ENCODE results near the gene CDC6.

DNA sequence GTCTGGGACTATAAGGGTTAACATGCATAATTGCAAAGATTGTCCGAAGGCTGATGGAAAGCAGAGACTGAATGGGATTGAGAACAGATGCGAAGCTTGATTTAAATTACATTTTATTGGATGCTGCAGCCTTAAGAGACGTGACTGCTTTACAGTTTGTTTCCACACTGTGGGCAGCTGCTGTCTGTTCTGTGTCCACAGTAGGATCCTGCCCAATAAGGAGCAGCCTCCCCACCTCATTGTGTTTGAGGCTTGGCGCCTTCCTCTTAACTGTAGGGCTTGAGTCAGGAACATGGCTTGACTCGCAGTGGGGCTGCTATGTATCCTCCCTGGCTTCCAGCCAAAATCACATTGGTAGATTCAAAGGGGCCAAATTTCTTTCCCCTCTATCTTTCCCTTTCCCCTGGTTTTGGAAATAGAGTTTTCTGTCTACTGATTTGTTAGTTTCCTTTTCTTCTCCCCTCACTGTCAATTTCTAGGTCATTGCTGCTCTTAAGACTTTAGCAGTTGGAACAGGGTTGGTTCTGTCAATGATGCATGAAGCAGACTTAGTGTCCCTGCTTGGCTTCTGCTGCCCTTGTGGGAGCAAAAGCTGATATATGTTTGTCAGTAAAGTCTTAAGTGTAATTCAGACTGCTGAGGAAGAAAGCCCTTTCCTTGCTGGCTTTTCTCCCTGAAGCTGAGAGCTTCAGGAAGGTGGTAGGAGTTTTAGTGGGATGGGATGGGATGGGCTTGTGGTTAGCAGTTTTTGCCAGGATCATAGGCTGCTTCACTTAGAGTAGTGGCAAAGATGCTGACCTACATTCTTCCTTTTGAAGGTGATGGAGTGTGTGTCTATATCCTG is 16.3 kb downstream of the CDC6 start:
- TF ChIP-seq, protein P1, sequence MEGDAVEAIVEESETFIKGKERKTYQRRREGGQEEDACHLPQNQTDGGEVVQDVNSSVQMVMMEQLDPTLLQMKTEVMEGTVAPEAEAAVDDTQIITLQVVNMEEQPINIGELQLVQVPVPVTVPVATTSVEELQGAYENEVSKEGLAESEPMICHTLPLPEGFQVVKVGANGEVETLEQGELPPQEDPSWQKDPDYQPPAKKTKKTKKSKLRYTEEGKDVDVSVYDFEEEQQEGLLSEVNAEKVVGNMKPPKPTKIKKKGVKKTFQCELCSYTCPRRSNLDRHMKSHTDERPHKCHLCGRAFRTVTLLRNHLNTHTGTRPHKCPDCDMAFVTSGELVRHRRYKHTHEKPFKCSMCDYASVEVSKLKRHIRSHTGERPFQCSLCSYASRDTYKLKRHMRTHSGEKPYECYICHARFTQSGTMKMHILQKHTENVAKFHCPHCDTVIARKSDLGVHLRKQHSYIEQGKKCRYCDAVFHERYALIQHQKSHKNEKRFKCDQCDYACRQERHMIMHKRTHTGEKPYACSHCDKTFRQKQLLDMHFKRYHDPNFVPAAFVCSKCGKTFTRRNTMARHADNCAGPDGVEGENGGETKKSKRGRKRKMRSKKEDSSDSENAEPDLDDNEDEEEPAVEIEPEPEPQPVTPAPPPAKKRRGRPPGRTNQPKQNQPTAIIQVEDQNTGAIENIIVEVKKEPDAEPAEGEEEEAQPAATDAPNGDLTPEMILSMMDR (IDR thresholded peaks at IDR 0.05) = no peak
- no peak for TF ChIP-seq POLR2A (IDR thresholded peaks at IDR 0.05)
